Esophagus muscularis mucosa (tissue), 3 donors: ENCODE measurements around the gene ESYT2.

ENCODE experiments used
- CTCF ChIP-seq, 3 experiments: fragments of 200-600 bp in 2 of 3; fragments of 450-650 bp in 1 of 3; sonication (generic) in 2 of 3; IDR thresholded peaks; one replicate each; pipeline ENCODE4 v1.5.1; 2017 to 2019; ENCODE audit warnings: antibody characterized with exemption in 3 of 3, mild to moderate bottlenecking in 2 of 3, moderate library complexity in 1 of 3
- POLR2AphosphoS5 ChIP-seq, 2 donors: sonication (generic); formaldehyde crosslinking; IDR thresholded peaks; one replicate each; pipeline ENCODE4 v1.6.1; 2017; ENCODE audit warnings: antibody characterized with exemption in 2 of 2

GRCh38 chr7:158699341-158699740 is 130.0 kb downstream of the ESYT2 start:
- TF ChIP-seq CTCF (IDR thresholded peaks at IDR 0.05) = no peak
- TF ChIP-seq POLR2AphosphoS5 (IDR thresholded peaks at IDR 0.05) = no peak
